ENCODE results near the gene LBHD1. TPM values are rescaled to one million over a fixed set of nuclear protein-coding genes. Genes with fewer than 3 reads are reported as not detected.

Gene LBHD1
- total RNA-seq, 4 donors from 2014 or later = 7.5 to 16.1 (median 10.1) TPM

GRCh38 chr11:62710001-62710345 is 37.9 kb upstream of the LBHD1 start:
- in situ Hi-C loops (cut with MboI; ENCODE audit: low pct_ligation_motif_present in 1 of 4, low pct_unique_long_range_greater_than_20kb in 1 of 4, low sequenced_read_pairs in 3 of 4) = no loop called here
- peak overlapping the region; percentile 93 to 98 (median 96) for H3K27ac ChIP-seq
- peaks cover 32 to 62% (median 36%) of the 10 kb centered on the region in 4 donors for H3K4me1 ChIP-seq
- H3K36me3 ChIP-seq = peaks cover 0 to 24% (median 0%) of the 10 kb centered on the region in 4 donors
- intact Hi-C loops (cut with DNase I; ENCODE audit: low total_unique reads) = no loop called here
- no peaks in the 10 kb centered on the region for H3K9me3 ChIP-seq
- no peaks in the 10 kb centered on the region for H3K27me3 ChIP-seq
- H3K4me3 ChIP-seq = peak overlapping the region; percentile 50 to 71 (median 53)
- DNase-seq = no peak
- no peak for TF ChIP-seq CTCF (IDR thresholded peaks at IDR 0.05)
- no peak for TF ChIP-seq POLR2A (IDR thresholded peaks at IDR 0.05)
- no peak for TF ChIP-seq POLR2AphosphoS5 (IDR thresholded peaks at IDR 0.05)
- TF ChIP-seq EP300 (IDR thresholded peaks at IDR 0.05; ENCODE audit: low read depth) = no peak
- 62% methylated on average over 7 of the region's 7 CpGs; no CpG with 5 or more reads in 1 of the 2 donors for WGBS, 2 donors (ENCODE audit: low coverage in 1 of 2)

GRCh38 chr11:62709247-62710000 is 37.4 kb upstream of the LBHD1 start:
- Histone ChIP-seq H3K9me3 (no peaks in the 10 kb centered on the region), H3K27ac (peak overlapping the region; percentile 93 to 98 (median 96)), H3K4me1 (peaks cover 33 to 63% (median 40%) of the 10 kb centered on the region in 4 donors), H3K36me3 (peaks cover 0 to 20% (median 0%) of the 10 kb centered on the region in 4 donors), H3K27me3 (no peaks in the 10 kb centered on the region), H3K4me3 (peak overlapping the region; percentile 50 to 71 (median 53))
- intact Hi-C loops (cut with DNase I; ENCODE audit: low total_unique reads) = no loop called here
- in situ Hi-C loops (cut with MboI; ENCODE audit: low pct_ligation_motif_present in 1 of 4, low pct_unique_long_range_greater_than_20kb in 1 of 4, low sequenced_read_pairs in 3 of 4) = no loop called here
- DNase-seq = peak; percentile 98
- TF ChIP-seq POLR2AphosphoS5 (IDR thresholded peaks at IDR 0.05) (peak; percentile 45 to 91 (median 88)), CTCF (IDR thresholded peaks at IDR 0.05) (peak in 3 of 5 experiments; percentile 15 to 30 (median 17)), POLR2A (IDR thresholded peaks at IDR 0.05) (peak; percentile 92), EP300 (IDR thresholded peaks at IDR 0.05; ENCODE audit: low read depth) (no peak)
- 0 to 2% methylated on average over 15 to 47 of the region's 47 CpGs for WGBS, 2 donors (ENCODE audit: low coverage in 1 of 2)

- TF ChIP-seq POLR2A (IDR thresholded peaks at IDR 0.05) = no peak
- TF ChIP-seq POLR2AphosphoS5 (IDR thresholded peaks at IDR 0.05) = no peak
- TF ChIP-seq CTCF (IDR thresholded peaks at IDR 0.05) = no peak
- TF ChIP-seq EP300 (IDR thresholded peaks at IDR 0.05; ENCODE audit: low read depth) = no peak
- Histone ChIP-seq H3K36me3 (peaks cover 0 to 14% (median 0%) of the 10 kb centered on the region in 4 donors), H3K27me3 (no peaks in the 10 kb centered on the region), H3K27ac (peak overlapping the region; percentile 93 to 98 (median 96)), H3K4me3 (peak overlapping the region; percentile 30 to 71 (median 51)), H3K9me3 (no peaks in the 10 kb centered on the region), H3K4me1 (peaks cover 33 to 57% (median 40%) of the 10 kb centered on the region in 4 donors)
- 0 to 2% methylated on average over 2 to 7 of the region's 7 CpGs for WGBS, 2 donors (ENCODE audit: low coverage in 1 of 2)
- peak; percentile 54 for DNase-seq
- in situ Hi-C loops (cut with MboI; ENCODE audit: low pct_ligation_motif_present in 1 of 4, low pct_unique_long_range_greater_than_20kb in 1 of 4, low sequenced_read_pairs in 3 of 4) (no loop called here), intact Hi-C loops (cut with DNase I; ENCODE audit: low total_unique reads) (no loop called here)
Measured at GRCh38 chr11:62708793-62709192, 36.7 kb upstream of the LBHD1 start.

GRCh38 chr11:62708392-62708791 is 36.3 kb upstream of the LBHD1 start:
- 60 to 86% methylated on average over 1 to 5 of the region's 5 CpGs for WGBS, 2 donors (ENCODE audit: low coverage in 1 of 2)
- no peak for TF ChIP-seq POLR2AphosphoS5 (IDR thresholded peaks at IDR 0.05)
- no peak for TF ChIP-seq EP300 (IDR thresholded peaks at IDR 0.05; ENCODE audit: low read depth)
- no peak for TF ChIP-seq POLR2A (IDR thresholded peaks at IDR 0.05)
- no peak for TF ChIP-seq CTCF (IDR thresholded peaks at IDR 0.05)
- Histone ChIP-seq H3K4me3 (peak overlapping the region in 2 of 4 donors; percentile 50 to 71), H3K9me3 (no peaks in the 10 kb centered on the region), H3K27me3 (no peaks in the 10 kb centered on the region), H3K27ac (peak overlapping the region; percentile 93 to 98 (median 96)), H3K36me3 (peaks cover 0 to 10% (median 0%) of the 10 kb centered on the region in 4 donors), H3K4me1 (peaks cover 33 to 53% (median 40%) of the 10 kb centered on the region in 4 donors)
- in situ Hi-C loops (cut with MboI; ENCODE audit: low pct_ligation_motif_present in 1 of 4, low pct_unique_long_range_greater_than_20kb in 1 of 4, low sequenced_read_pairs in 3 of 4) = no loop called here
- no peak for DNase-seq
- intact Hi-C loops (cut with DNase I; ENCODE audit: low total_unique reads) = no loop called here

Data from transverse colon (tissue), 4 donors.